ENCODE data around the gene SOX3.

The SOX3 gene

GRCh38 chrX:140492066-140492994, 12.5 kb downstream of the SOX3 start:
- TF ChIP-seq, protein P1, sequence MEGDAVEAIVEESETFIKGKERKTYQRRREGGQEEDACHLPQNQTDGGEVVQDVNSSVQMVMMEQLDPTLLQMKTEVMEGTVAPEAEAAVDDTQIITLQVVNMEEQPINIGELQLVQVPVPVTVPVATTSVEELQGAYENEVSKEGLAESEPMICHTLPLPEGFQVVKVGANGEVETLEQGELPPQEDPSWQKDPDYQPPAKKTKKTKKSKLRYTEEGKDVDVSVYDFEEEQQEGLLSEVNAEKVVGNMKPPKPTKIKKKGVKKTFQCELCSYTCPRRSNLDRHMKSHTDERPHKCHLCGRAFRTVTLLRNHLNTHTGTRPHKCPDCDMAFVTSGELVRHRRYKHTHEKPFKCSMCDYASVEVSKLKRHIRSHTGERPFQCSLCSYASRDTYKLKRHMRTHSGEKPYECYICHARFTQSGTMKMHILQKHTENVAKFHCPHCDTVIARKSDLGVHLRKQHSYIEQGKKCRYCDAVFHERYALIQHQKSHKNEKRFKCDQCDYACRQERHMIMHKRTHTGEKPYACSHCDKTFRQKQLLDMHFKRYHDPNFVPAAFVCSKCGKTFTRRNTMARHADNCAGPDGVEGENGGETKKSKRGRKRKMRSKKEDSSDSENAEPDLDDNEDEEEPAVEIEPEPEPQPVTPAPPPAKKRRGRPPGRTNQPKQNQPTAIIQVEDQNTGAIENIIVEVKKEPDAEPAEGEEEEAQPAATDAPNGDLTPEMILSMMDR (IDR thresholded peaks at IDR 0.05): no peak
- no peaks in the 10 kb centered on the region for H3K79me2 ChIP-seq
- no peaks in the 10 kb centered on the region for H3K4me1 ChIP-seq
- no peaks in the 10 kb centered on the region for H3K36me3 ChIP-seq (ENCODE audit: control insufficient read depth, insufficient read depth, low read length)
- H3K9me3 ChIP-seq (ENCODE audit: control insufficient read depth, low read length): no peaks in the 10 kb centered on the region
- no peak overlapping the region for H3K27ac ChIP-seq
- H3K27me3 ChIP-seq (ENCODE audit: control insufficient read depth, insufficient read depth, low read length): no peaks in the 10 kb centered on the region
- no peak overlapping the region for H2AFZ ChIP-seq
- H3K4me3 ChIP-seq (ENCODE audit: low read depth, low read length): no peak overlapping the region
- H3K9ac ChIP-seq: no peak overlapping the region
- H3K4me2 ChIP-seq (ENCODE audit: low read length): no peak overlapping the region

GRCh38 chrX:140480765-140481164, 24.1 kb downstream of the SOX3 start:
- TF ChIP-seq, protein P1 (IDR thresholded peaks at IDR 0.05): no peak
- H3K4me3 ChIP-seq (ENCODE audit: low read depth, low read length): no peak overlapping the region
- no peaks in the 10 kb centered on the region for H3K36me3 ChIP-seq (ENCODE audit: control insufficient read depth, insufficient read depth, low read length)
- no peak overlapping the region for H3K4me2 ChIP-seq (ENCODE audit: low read length)
- no peak overlapping the region for H3K27ac ChIP-seq
- no peaks in the 10 kb centered on the region for H3K9me3 ChIP-seq (ENCODE audit: control insufficient read depth, low read length)
- no peaks in the 10 kb centered on the region for H3K27me3 ChIP-seq (ENCODE audit: control insufficient read depth, insufficient read depth, low read length)
- H3K4me1 ChIP-seq: no peaks in the 10 kb centered on the region
- no peak overlapping the region for H3K9ac ChIP-seq
- no peak overlapping the region for H2AFZ ChIP-seq
- no peaks in the 10 kb centered on the region for H3K79me2 ChIP-seq

- Histone ChIP-seq H3K4me3 (ENCODE audit: low read depth, low read length) (no peak overlapping the region), H3K4me2 (ENCODE audit: low read length) (no peak overlapping the region), H3K4me1 (no peaks in the 10 kb centered on the region), H3K9ac (no peak overlapping the region), H3K27me3 (ENCODE audit: control insufficient read depth, insufficient read depth, low read length) (no peaks in the 10 kb centered on the region), H3K79me2 (no peaks in the 10 kb centered on the region), H3K36me3 (ENCODE audit: control insufficient read depth, insufficient read depth, low read length) (no peaks in the 10 kb centered on the region), H2AFZ (no peak overlapping the region), H3K27ac (no peak overlapping the region), H3K9me3 (ENCODE audit: control insufficient read depth, low read length) (no peaks in the 10 kb centered on the region)
- TF ChIP-seq, protein P1 (IDR thresholded peaks at IDR 0.05): no peak
Observed at GRCh38 chrX:140477987-140478386, 26.9 kb downstream of the SOX3 start.

- Histone ChIP-seq H2AFZ (no peak overlapping the region), H3K27me3 (ENCODE audit: control insufficient read depth, insufficient read depth, low read length) (no peaks in the 10 kb centered on the region), H3K9ac (no peak overlapping the region), H3K36me3 (ENCODE audit: control insufficient read depth, insufficient read depth, low read length) (no peaks in the 10 kb centered on the region), H3K4me3 (ENCODE audit: low read depth, low read length) (no peak overlapping the region), H3K9me3 (ENCODE audit: control insufficient read depth, low read length) (no peaks in the 10 kb centered on the region), H3K79me2 (no peaks in the 10 kb centered on the region), H3K4me2 (ENCODE audit: low read length) (no peak overlapping the region), H3K27ac (no peak overlapping the region), H3K4me1 (no peaks in the 10 kb centered on the region)
- TF ChIP-seq, protein P1 (IDR thresholded peaks at IDR 0.05): no peak
Observed at GRCh38 chrX:140475025-140475424, 29.8 kb downstream of the SOX3 start.

DNA sequence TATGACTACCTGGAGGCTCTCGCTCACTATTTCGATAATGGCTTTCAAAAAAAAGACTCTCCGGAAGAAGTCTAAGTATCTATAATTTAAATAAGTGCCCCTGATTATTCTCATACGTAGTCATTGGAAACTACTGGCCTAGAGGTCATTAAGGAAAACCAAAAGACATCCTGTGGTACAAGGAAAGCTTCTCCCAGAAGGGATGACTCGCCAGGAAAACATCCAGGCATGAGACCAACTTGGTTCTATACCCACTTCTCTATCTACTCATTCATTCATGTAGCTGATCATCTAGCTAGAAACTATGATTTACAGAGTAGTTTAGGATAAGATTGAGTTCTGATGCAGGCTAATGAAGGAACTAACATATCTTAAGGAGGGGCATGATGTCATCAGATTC, 37.7 kb downstream of the SOX3 start:
- H2AFZ ChIP-seq: no peak overlapping the region
- no peak overlapping the region for H3K4me2 ChIP-seq (ENCODE audit: low read length)
- no peaks in the 10 kb centered on the region for H3K9me3 ChIP-seq (ENCODE audit: control insufficient read depth, low read length)
- no peaks in the 10 kb centered on the region for H3K27me3 ChIP-seq (ENCODE audit: control insufficient read depth, insufficient read depth, low read length)
- no peaks in the 10 kb centered on the region for H3K4me1 ChIP-seq
- H3K4me3 ChIP-seq (ENCODE audit: low read depth, low read length): no peak overlapping the region
- no peak overlapping the region for H3K27ac ChIP-seq
- H3K36me3 ChIP-seq (ENCODE audit: control insufficient read depth, insufficient read depth, low read length): no peaks in the 10 kb centered on the region
- no peak overlapping the region for H3K9ac ChIP-seq
- TF ChIP-seq, protein P1 (IDR thresholded peaks at IDR 0.05): no peak
- H3K79me2 ChIP-seq: no peaks in the 10 kb centered on the region

Measured in parathyroid adenoma (tissue), 2 donors.